Neural cell (in vitro differentiated cells): ENCODE data around the gene MGAT4B. TPM values are rescaled to one million over a fixed set of nuclear protein-coding genes. Genes with fewer than 3 reads are reported as not detected.
A peak's percentile ranks its signal among the peaks of the same experiment; 100 is the strongest.

ENCODE experiments used
- H2AFZ ChIP-seq: fragments of 200-600, 300-800 bp; sonication (generic), shearing (Covaris generic); 2 replicates; pipeline ENCODE4 v1.6.0; 2014; ENCODE audit warnings: low read depth, mild to moderate bottlenecking, antibody characterized with exemption, low read length, moderate library complexity
- H3F3A ChIP-seq: fragments of 200-600 bp; shearing (Covaris generic); 2 replicates; pipeline ENCODE4 v1.6.1; 2016; ENCODE audit warnings: mild to moderate bottlenecking, moderate library complexity, mixed read lengths, antibody characterized with exemption, low read length; ENCODE audit not compliant: insufficient read depth, poor library complexity, severe bottlenecking
- H3K27ac ChIP-seq: fragments of 200-600, 300-800 bp; sonication (generic), shearing (Covaris generic); 2 replicates; pipeline ENCODE4 v1.5.1; 2014; ENCODE audit warnings: mild to moderate bottlenecking, low read length, moderate library complexity
- H3K27me3 ChIP-seq: fragments of 300-800, 200-600 bp; sonication (generic), shearing (Covaris generic); 2 replicates; pipeline ENCODE4 v1.6.0; 2014; ENCODE audit warnings: mild to moderate bottlenecking, low read depth, low read length, moderate library complexity; ENCODE audit not compliant: insufficient read depth
- H3K36me3 ChIP-seq: fragments of 300-800, 200-600 bp; sonication (generic), shearing (Covaris generic); 2 replicates; pipeline ENCODE4 v1.5.1; 2014; ENCODE audit warnings: mild to moderate bottlenecking, antibody characterized with exemption, low read length, moderate library complexity; ENCODE audit not compliant: insufficient read depth
- H3K4me2 ChIP-seq: fragments of 300-800, 200-600 bp; sonication (generic), shearing (Covaris generic); 2 replicates; pipeline ENCODE4 v1.6.0; 2014; ENCODE audit warnings: mild to moderate bottlenecking, low read length
- H3K4me3 ChIP-seq: fragments of 300-800, 200-600 bp; sonication (generic), shearing (Covaris generic); 2 replicates; pipeline ENCODE4 v1.5.1; 2014; ENCODE audit warnings: mild to moderate bottlenecking, low read length, moderate library complexity
- H3K79me2 ChIP-seq: fragments of 200-600 bp; shearing (Covaris generic); replicated peaks from 2 replicates; pipeline ENCODE4 v1.6.0; 2014; ENCODE audit warnings: mild to moderate bottlenecking, low read length, moderate library complexity; ENCODE audit not compliant: insufficient read depth
- H3K9ac ChIP-seq: fragments of 300-800, 200-600 bp; sonication (generic), shearing (Covaris generic); 2 replicates; pipeline ENCODE4 v1.6.1; 2016; ENCODE audit warnings: mild to moderate bottlenecking, low read length, mixed read lengths
- H3K9me2 ChIP-seq: fragments of 200-600 bp; shearing (Covaris generic); 2 replicates; pipeline ENCODE4 v1.6.1; 2016; ENCODE audit warnings: mild to moderate bottlenecking, low read length, mixed read lengths; ENCODE audit not compliant: insufficient read depth
- H3K9me3 ChIP-seq: fragments of 200-600, 300-800 bp; sonication (generic), shearing (Covaris generic); 2 replicates; pipeline ENCODE4 v1.6.1; 2016; ENCODE audit warnings: mild to moderate bottlenecking, mixed run types, low read length, moderate library complexity, mixed read lengths
- H4K20me1 ChIP-seq: fragments of 200-600 bp; shearing (Covaris generic); 2 replicates; pipeline ENCODE4 v1.6.1; 2016; ENCODE audit warnings: mild to moderate bottlenecking, mixed run types; ENCODE audit not compliant: insufficient read depth
- EP300 ChIP-seq: fragments of 450-650 bp; conservative IDR thresholded peaks from 2 replicates; pipeline ENCODE4 v1.6.1; 2014; ENCODE audit warnings: antibody characterized with exemption, mild to moderate bottlenecking, moderate library complexity; ENCODE audit not compliant: poor library complexity, severe bottlenecking
- EZH2 ChIP-seq: fragments of 200-600, 300-800 bp; shearing (Covaris generic), sonication (generic); IDR thresholded peaks from 2 replicates; pipeline ENCODE4 v1.6.1; 2014; ENCODE audit warnings: antibody characterized with exemption, low read length, borderline replicate concordance, mild to moderate bottlenecking; ENCODE audit not compliant: insufficient read depth, poor library complexity, severe bottlenecking
- MXI1 ChIP-seq: fragments of 450-650 bp; conservative IDR thresholded peaks from 2 replicates; pipeline ENCODE4 v1.6.1; 2014; ENCODE audit warnings: antibody characterized with exemption, mild to moderate bottlenecking; ENCODE audit not compliant: poor library complexity, severe bottlenecking
- POLR2AphosphoS5 ChIP-seq: IDR thresholded peaks from 2 replicates; pipeline ENCODE4 v1.6.1; 2012
- RAD21 ChIP-seq: fragments of 450-650 bp; conservative IDR thresholded peaks from 2 replicates; pipeline ENCODE4 v1.6.1; 2014; ENCODE audit warnings: antibody characterized with exemption, mild to moderate bottlenecking, moderate library complexity
- SMC3 ChIP-seq: fragments of 450-650 bp; conservative IDR thresholded peaks from 2 replicates; pipeline ENCODE4 v1.6.1; 2014; ENCODE audit warnings: antibody characterized with exemption, mild to moderate bottlenecking, moderate library complexity; ENCODE audit not compliant: poor library complexity
- TAF1 ChIP-seq: IDR thresholded peaks from 2 replicates; pipeline ENCODE4 v1.6.1; 2012; ENCODE audit warnings: low read depth
- polyA plus RNA-seq: library from polyadenylated mRNA; depleted of rRNA; stranded (reverse); fragments of >200 nt; gene quantifications from 2 replicates; pipeline ENCODE4 v1.2.3, GENCODE V29; 2014
- TF ChIP-seq, protein P1 (sequence below): IDR thresholded peaks from 2 replicates; pipeline ENCODE4 v1.6.1; 2012; ENCODE audit warnings: borderline replicate concordance
- TF ChIP-seq, protein P2 (sequence below): fragments of 450-650 bp; IDR thresholded peaks from 2 replicates; pipeline ENCODE4 v1.5.1; 2014; ENCODE audit warnings: antibody characterized with exemption, mild to moderate bottlenecking, moderate library complexity; ENCODE audit not compliant: poor library complexity, severe bottlenecking

The MGAT4B gene
- polyA plus RNA-seq, 1 donor from 2014 or later: 70.6 TPM

DNA sequence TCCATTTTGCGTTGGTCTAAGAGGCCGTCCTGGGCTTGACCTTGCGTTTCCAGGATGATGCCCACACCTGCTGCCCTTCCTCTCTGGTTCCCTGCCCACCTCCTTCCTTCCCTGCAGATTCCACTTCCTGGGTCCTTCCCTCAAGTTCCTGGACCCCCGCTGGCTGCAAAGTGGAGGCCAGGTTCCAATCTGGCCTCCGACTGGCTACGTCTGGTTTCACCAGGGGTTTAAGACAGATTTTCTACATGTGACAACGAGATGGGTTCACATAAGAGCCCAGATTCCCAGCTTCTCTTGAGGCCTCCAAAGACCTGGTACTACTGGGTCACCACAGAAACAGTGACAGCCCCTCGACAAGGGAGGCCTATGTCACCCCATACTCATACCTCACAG lies 2.1 kb downstream of the MGAT4B start:
- Histone ChIP-seq H3K4me3 (peak overlapping the region; percentile 94), H3K4me2 (no peak overlapping the region), H3K27me3 (no peaks in the 10 kb centered on the region), H2AFZ (no peak overlapping the region), H3K27ac (no peak overlapping the region), H3F3A (no peaks in the 10 kb centered on the region), H3K9me3 (no peaks in the 10 kb centered on the region), H3K36me3 (no peaks in the 10 kb centered on the region), H3K9me2 (no peaks in the 10 kb centered on the region), H3K79me2 (peaks cover 7% of the 10 kb centered on the region), H3K9ac (no peak overlapping the region), H4K20me1 (no peaks in the 10 kb centered on the region)
- no peak for TF ChIP-seq RAD21
- TF ChIP-seq EZH2: no peak
- TF ChIP-seq EP300: no peak

DNA sequence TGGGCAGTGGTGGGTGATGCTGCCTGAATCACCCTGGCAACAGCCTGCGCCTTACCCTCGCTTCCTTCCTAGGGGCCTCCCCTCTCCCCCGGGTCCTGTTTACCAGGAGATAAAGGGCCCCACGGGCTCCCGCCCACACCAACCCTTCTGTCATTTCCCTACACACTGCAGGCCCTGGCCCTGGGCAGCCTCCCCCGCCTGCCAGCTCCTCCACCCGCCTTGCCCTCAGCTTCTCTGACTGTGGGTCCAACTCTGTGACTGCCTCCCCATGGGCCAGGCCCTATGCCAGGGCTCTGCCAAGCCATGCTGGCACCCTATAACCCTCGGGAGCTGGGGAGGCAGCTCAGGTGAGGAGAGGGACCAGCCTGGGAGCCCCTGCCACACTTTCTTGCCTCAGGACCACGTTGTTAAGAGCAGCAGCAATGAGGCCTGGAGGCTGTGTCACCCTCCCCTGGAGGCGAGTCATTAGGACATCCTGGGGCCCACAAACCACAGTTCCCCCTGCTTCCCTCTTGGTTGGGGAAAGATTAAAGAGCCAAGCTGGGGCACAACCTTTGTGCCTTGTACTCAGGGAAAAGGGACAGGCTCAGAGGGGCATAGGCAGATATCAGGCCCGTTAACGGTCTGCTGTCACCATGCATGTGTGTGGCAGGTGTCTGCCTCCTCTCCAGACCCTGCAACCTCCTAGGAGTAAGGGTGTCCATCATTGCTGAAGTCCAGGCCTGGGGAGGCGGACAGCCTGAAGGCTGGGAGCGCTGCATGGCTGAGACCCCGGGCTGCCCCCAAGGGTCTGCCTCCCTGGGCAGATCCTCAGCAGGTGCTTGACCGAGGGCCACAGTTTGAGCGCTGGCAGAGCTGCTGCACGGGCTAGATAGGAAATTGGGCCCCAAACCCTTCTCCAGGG lies 2.8 kb downstream of the MGAT4B start:
- Histone ChIP-seq H3K79me2 (peaks cover 7% of the 10 kb centered on the region), H4K20me1 (no peaks in the 10 kb centered on the region), H3K9me2 (no peaks in the 10 kb centered on the region), H3K36me3 (no peaks in the 10 kb centered on the region), H3K27ac (no peak overlapping the region), H3K9me3 (no peaks in the 10 kb centered on the region), H3K27me3 (no peaks in the 10 kb centered on the region), H3K4me3 (no peak overlapping the region), H3K4me2 (no peak overlapping the region), H2AFZ (no peak overlapping the region), H3K9ac (no peak overlapping the region), H3F3A (no peaks in the 10 kb centered on the region)
- TF ChIP-seq POLR2AphosphoS5 (no peak), TAF1 (no peak), RAD21 (no peak), SMC3 (no peak), MXI1 (no peak), EZH2 (no peak), EP300 (no peak)
- TF ChIP-seq, protein P1, sequence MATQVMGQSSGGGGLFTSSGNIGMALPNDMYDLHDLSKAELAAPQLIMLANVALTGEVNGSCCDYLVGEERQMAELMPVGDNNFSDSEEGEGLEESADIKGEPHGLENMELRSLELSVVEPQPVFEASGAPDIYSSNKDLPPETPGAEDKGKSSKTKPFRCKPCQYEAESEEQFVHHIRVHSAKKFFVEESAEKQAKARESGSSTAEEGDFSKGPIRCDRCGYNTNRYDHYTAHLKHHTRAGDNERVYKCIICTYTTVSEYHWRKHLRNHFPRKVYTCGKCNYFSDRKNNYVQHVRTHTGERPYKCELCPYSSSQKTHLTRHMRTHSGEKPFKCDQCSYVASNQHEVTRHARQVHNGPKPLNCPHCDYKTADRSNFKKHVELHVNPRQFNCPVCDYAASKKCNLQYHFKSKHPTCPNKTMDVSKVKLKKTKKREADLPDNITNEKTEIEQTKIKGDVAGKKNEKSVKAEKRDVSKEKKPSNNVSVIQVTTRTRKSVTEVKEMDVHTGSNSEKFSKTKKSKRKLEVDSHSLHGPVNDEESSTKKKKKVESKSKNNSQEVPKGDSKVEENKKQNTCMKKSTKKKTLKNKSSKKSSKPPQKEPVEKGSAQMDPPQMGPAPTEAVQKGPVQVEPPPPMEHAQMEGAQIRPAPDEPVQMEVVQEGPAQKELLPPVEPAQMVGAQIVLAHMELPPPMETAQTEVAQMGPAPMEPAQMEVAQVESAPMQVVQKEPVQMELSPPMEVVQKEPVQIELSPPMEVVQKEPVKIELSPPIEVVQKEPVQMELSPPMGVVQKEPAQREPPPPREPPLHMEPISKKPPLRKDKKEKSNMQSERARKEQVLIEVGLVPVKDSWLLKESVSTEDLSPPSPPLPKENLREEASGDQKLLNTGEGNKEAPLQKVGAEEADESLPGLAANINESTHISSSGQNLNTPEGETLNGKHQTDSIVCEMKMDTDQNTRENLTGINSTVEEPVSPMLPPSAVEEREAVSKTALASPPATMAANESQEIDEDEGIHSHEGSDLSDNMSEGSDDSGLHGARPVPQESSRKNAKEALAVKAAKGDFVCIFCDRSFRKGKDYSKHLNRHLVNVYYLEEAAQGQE: no peak
- TF ChIP-seq, protein P2, sequence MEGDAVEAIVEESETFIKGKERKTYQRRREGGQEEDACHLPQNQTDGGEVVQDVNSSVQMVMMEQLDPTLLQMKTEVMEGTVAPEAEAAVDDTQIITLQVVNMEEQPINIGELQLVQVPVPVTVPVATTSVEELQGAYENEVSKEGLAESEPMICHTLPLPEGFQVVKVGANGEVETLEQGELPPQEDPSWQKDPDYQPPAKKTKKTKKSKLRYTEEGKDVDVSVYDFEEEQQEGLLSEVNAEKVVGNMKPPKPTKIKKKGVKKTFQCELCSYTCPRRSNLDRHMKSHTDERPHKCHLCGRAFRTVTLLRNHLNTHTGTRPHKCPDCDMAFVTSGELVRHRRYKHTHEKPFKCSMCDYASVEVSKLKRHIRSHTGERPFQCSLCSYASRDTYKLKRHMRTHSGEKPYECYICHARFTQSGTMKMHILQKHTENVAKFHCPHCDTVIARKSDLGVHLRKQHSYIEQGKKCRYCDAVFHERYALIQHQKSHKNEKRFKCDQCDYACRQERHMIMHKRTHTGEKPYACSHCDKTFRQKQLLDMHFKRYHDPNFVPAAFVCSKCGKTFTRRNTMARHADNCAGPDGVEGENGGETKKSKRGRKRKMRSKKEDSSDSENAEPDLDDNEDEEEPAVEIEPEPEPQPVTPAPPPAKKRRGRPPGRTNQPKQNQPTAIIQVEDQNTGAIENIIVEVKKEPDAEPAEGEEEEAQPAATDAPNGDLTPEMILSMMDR: no peak
